Tibial nerve (tissue), 4 donors: Measurements from ENCODE around the gene ARHGEF4.

Source experiments
- EP300 ChIP-seq, 2 donors: sonication (generic); formaldehyde crosslinking; IDR thresholded peaks; one replicate each; pipeline ENCODE4 v1.6.1; 2017; ENCODE audit warnings: antibody characterized with exemption in 2 of 2, mild to moderate bottlenecking in 1 of 2
- POLR2A ChIP-seq, 2 donors: fragments of 450-650 bp; IDR thresholded peaks; one replicate each; pipeline ENCODE4 v1.6.1; 2017; ENCODE audit warnings: antibody characterized with exemption in 2 of 2, mild to moderate bottlenecking in 2 of 2, moderate library complexity in 2 of 2
- TF ChIP-seq, protein P1 (sequence below), 5 experiments: fragments of 200-600 bp in 3 of 5; fragments of 450-650 bp in 2 of 5; sonication (generic) in 3 of 5; IDR thresholded peaks; one replicate each; pipeline ENCODE4 v1.5.1; 2016 to 2019; ENCODE audit warnings: antibody characterized with exemption in 5 of 5, mild to moderate bottlenecking in 3 of 5, moderate library complexity in 2 of 5

DNA sequence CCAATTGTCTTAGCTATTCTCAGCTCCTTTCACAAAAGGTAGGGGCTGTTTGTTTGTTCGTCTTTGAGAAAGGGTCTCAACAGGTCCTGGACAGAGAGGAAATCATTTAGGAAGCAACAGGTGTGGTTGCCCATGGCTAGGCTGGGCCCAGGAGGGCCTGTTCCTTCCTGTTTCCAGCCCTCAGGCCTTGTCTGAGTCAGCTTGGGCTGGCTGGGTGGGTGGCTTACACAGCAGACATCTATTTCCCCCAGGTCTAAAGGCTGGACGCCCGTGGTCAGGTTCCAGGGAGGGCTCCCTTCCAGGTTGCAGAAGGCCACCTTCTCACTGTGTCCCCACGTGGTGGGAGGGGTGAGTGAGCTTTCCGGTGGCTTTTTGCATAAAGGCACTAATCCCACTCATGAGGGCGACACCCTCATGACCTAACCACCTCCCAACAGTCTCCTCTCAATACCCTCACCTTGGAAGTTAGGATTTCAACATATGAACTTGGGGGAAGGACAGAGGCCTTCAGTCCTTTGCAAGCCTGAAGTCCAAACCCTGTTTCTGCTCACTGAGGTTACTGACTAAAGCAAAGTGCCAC is 45.5 kb downstream of the ARHGEF4 start:
- TF ChIP-seq, protein P1, sequence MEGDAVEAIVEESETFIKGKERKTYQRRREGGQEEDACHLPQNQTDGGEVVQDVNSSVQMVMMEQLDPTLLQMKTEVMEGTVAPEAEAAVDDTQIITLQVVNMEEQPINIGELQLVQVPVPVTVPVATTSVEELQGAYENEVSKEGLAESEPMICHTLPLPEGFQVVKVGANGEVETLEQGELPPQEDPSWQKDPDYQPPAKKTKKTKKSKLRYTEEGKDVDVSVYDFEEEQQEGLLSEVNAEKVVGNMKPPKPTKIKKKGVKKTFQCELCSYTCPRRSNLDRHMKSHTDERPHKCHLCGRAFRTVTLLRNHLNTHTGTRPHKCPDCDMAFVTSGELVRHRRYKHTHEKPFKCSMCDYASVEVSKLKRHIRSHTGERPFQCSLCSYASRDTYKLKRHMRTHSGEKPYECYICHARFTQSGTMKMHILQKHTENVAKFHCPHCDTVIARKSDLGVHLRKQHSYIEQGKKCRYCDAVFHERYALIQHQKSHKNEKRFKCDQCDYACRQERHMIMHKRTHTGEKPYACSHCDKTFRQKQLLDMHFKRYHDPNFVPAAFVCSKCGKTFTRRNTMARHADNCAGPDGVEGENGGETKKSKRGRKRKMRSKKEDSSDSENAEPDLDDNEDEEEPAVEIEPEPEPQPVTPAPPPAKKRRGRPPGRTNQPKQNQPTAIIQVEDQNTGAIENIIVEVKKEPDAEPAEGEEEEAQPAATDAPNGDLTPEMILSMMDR (IDR thresholded peaks at IDR 0.05) = no peak
- TF ChIP-seq POLR2A (IDR thresholded peaks at IDR 0.05) (no peak), EP300 (IDR thresholded peaks at IDR 0.05) (no peak)
